ENCODE results near the gene C1QTNF8.

DNA sequence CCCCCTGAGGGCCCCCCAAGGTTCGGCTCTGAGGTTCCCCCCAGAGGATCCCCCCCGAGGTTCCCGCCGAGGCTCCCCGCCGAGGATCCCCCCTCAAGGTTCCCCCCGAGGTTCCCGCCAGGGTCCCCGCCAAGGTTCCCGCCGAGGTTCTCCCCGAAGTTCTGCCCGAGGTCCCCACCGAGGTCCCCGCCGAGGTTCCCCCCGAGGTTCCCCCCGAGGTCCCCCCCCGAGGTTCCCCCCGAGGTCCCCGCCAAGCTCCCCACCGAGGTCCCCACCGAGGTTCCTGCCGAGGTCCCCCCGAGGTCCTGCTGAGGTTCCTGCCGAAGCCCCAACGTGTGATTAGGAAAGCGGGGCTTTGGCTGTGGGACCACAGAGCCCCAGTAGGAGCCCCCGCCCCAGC is 55.7 kb downstream of the C1QTNF8 start:
- TF ChIP-seq TAF1 (IDR thresholded peaks at IDR 0.05; ENCODE audit: borderline replicate concordance, insufficient read depth, low read length) (no peak), SIN3A (IDR thresholded peaks at IDR 0.05; ENCODE audit: borderline replicate concordance, insufficient read depth, low read length) (no peak)
- TF ChIP-seq, protein P1, sequence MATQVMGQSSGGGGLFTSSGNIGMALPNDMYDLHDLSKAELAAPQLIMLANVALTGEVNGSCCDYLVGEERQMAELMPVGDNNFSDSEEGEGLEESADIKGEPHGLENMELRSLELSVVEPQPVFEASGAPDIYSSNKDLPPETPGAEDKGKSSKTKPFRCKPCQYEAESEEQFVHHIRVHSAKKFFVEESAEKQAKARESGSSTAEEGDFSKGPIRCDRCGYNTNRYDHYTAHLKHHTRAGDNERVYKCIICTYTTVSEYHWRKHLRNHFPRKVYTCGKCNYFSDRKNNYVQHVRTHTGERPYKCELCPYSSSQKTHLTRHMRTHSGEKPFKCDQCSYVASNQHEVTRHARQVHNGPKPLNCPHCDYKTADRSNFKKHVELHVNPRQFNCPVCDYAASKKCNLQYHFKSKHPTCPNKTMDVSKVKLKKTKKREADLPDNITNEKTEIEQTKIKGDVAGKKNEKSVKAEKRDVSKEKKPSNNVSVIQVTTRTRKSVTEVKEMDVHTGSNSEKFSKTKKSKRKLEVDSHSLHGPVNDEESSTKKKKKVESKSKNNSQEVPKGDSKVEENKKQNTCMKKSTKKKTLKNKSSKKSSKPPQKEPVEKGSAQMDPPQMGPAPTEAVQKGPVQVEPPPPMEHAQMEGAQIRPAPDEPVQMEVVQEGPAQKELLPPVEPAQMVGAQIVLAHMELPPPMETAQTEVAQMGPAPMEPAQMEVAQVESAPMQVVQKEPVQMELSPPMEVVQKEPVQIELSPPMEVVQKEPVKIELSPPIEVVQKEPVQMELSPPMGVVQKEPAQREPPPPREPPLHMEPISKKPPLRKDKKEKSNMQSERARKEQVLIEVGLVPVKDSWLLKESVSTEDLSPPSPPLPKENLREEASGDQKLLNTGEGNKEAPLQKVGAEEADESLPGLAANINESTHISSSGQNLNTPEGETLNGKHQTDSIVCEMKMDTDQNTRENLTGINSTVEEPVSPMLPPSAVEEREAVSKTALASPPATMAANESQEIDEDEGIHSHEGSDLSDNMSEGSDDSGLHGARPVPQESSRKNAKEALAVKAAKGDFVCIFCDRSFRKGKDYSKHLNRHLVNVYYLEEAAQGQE (IDR thresholded peaks at IDR 0.05; ENCODE audit: insufficient read depth in 1 of 2, low read depth in 2 of 2, low read length in 2 of 2): no peak

All from PFSK-1 (cell line).